K562 (cell line): ENCODE data around the gene MAPK13. TPM values are rescaled to one million over a fixed set of nuclear protein-coding genes. Genes with fewer than 3 reads are reported as not detected.
A peak's percentile ranks its signal among the peaks of the same experiment; 100 is the strongest.

ENCODE experiments used
- ATAC-seq: fragments of 200-7000 bp; cut with Tn5 transposase; 3 replicates; pipeline ENCODE4 v1.9.1; 2020; ENCODE audit warnings: moderate library complexity
- BruUV-seq: library from RNA; stranded (reverse); fragments of 400-500 nt; replicated peaks from 2 replicates; lab custom pipeline; 2021; lab: Mats Ljungman, UMichigan
- CTCF ChIA-PET: fragments of 300-600 bp; formaldehyde crosslinking; extraction: SDS; loops from one replicate; lab custom pipeline; 2021; ENCODE audit warnings: low intra/inter-chr PET ratio; lab: Yijun Ruan, JAX
- POLR2A ChIA-PET: fragments of 300-600, 350-650 bp; sonication (Branson Sonifier 250); formaldehyde crosslinking; extraction: SDS; loops from one replicate; lab custom pipeline; 2021; ENCODE audit warnings: antibody characterized with exemption, inconsistent platforms; lab: Yijun Ruan, JAX
- DNase-seq, 4 experiments: peaks; one replicate each; pipeline versions ENCODE4 v3.0.0 to v3.0.0-alpha.2; 2011 to 2018; ENCODE audit warnings: low spot score in 3 of 4, mixed read lengths in 3 of 4; ENCODE audit errors: extremely low read depth in 1 of 4
- FAIRE-seq: peaks from 2 replicates; lab custom pipeline; 2011; peaks lifted over from hg19 to GRCh38; lab: Jason Lieb, UNC
- H2AFZ ChIP-seq: 2 replicates; pipeline ENCODE4 v1.6.0; 2011; ENCODE audit warnings: low read depth, low read length, control low read depth, inconsistent platforms
- H3K27ac ChIP-seq: fragments of 200-600 bp; 3 replicates; pipeline ENCODE4 v1.8.0; 2011; ENCODE audit warnings: low read depth, mild to moderate bottlenecking, control low read depth, inconsistent platforms, low read length, moderate library complexity, mixed read lengths; ENCODE audit errors: extremely low read depth
- H3K27me3 ChIP-seq, 2 experiments: fragments of 300-600 bp in 1 of 2; 2 replicates in 1 of 2; 3 replicates in 1 of 2; pipeline versions ENCODE4 v1.6.0 to v1.8.0; 2011; ENCODE audit warnings: inconsistent platforms in 2 of 2, low read length in 2 of 2, mild to moderate bottlenecking in 1 of 2, mixed read lengths in 1 of 2, moderate library complexity in 1 of 2; ENCODE audit not compliant: control insufficient read depth in 2 of 2, insufficient read depth in 2 of 2
- H3K36me3 ChIP-seq: fragments of 300-600 bp; 3 replicates; pipeline ENCODE4 v1.8.0; 2011; ENCODE audit warnings: mild to moderate bottlenecking, low read length, inconsistent platforms; ENCODE audit not compliant: control insufficient read depth, insufficient read depth
- H3K4me1 ChIP-seq, 2 experiments: fragments of 200-600 bp in 1 of 2; replicated peaks in 1 of 2; 2 replicates in 1 of 2; 3 replicates in 1 of 2; pipeline versions ENCODE4 v1.5.1 to v1.8.0; 2011; ENCODE audit warnings: inconsistent platforms in 2 of 2, low read length in 2 of 2, mild to moderate bottlenecking in 1 of 2, mixed read lengths in 1 of 2, moderate library complexity in 1 of 2; ENCODE audit not compliant: control insufficient read depth in 2 of 2, insufficient read depth in 2 of 2
- H3K4me2 ChIP-seq: 2 replicates; pipeline ENCODE4 v1.6.1; 2011; ENCODE audit warnings: low read length, control low read depth, inconsistent platforms, mixed read lengths; ENCODE audit not compliant: insufficient read depth
- H3K4me3 ChIP-seq: fragments of 200-600 bp; sonication (generic), shearing (Covaris generic); 2 replicates; pipeline ENCODE4 v1.5.1; 2016; ENCODE audit warnings: control low read depth, inconsistent platforms
- H3K79me2 ChIP-seq: fragments of 200-600 bp; 3 replicates; pipeline ENCODE4 v1.8.0; 2011; ENCODE audit warnings: low read length, inconsistent platforms; ENCODE audit not compliant: control insufficient read depth, insufficient read depth
- H3K9ac ChIP-seq, 2 experiments: 2 replicates each; pipeline versions ENCODE4 v1.6.0 to v1.6.1; 2011; ENCODE audit warnings: low read depth in 2 of 2, low read length in 2 of 2, control low read depth in 1 of 2, inconsistent platforms in 1 of 2, mild to moderate bottlenecking in 1 of 2, mixed read lengths in 1 of 2; ENCODE audit not compliant: insufficient read depth in 1 of 2
- H3K9me1 ChIP-seq: one replicate; pipeline ENCODE4 v1.6.0; 2011; ENCODE audit warnings: inconsistent platforms, mild to moderate bottlenecking, low read length, moderate library complexity; ENCODE audit not compliant: control insufficient read depth, insufficient read depth
- H3K9me3 ChIP-seq: replicated peaks from 2 replicates; pipeline ENCODE4 v1.5.1; 2011; ENCODE audit warnings: low read depth, low read length, inconsistent platforms; ENCODE audit not compliant: control insufficient read depth, insufficient read depth
- H4K20me1 ChIP-seq: replicated peaks from 2 replicates; pipeline ENCODE4 v1.6.1; 2011; ENCODE audit warnings: low read length, inconsistent platforms, mixed read lengths; ENCODE audit not compliant: control insufficient read depth, insufficient read depth
- ARHGAP35 ChIP-seq: fragments of 450-650 bp; IDR thresholded peaks from 2 replicates; pipeline ENCODE4 v1.6.1; 2018; ENCODE audit not compliant: partially characterized antibody
- E2F8 ChIP-seq: fragments of 450-650 bp; IDR thresholded peaks from 2 replicates; pipeline ENCODE4 v1.7.1; 2018; ENCODE audit warnings: mild to moderate bottlenecking, low read depth; ENCODE audit not compliant: partially characterized antibody
- FOXA3 ChIP-seq, 2 experiments: fragments of 450-650 bp in 1 of 2; sonication (generic) in 1 of 2; formaldehyde crosslinking; IDR thresholded peaks in 1 of 2; conservative IDR thresholded peaks in 1 of 2; 2 replicates each; pipeline versions ENCODE4 v1.4.0 to v1.8.0; 2020 to 2022; ENCODE audit warnings: mild to moderate bottlenecking in 2 of 2, missing genetic modification reagents in 1 of 2
- HOMEZ ChIP-seq: fragments of 250-450 bp; sonication (Bioruptor Pico); IDR thresholded peaks from 2 replicates; pipeline ENCODE4 v1.4.0; 2020; ENCODE audit warnings: mild to moderate bottlenecking, moderate library complexity
- KDM1A ChIP-seq, 2 experiments: fragments of 450-650 bp; IDR thresholded peaks; 2 replicates each; pipeline ENCODE4 v1.6.1; 2016; ENCODE audit warnings: mild to moderate bottlenecking in 2 of 2
- MCM2 ChIP-seq: fragments of 450-650 bp; IDR thresholded peaks from 2 replicates; pipeline ENCODE4 v1.6.1; 2017; ENCODE audit warnings: low read depth, mild to moderate bottlenecking
- MEF2D ChIP-seq: conservative IDR thresholded peaks from 2 replicates; pipeline ENCODE4 v1.6.1; 2016; ENCODE audit warnings: low read depth, missing genetic modification characterization, missing compliant biosample characterization
- NCOA1 ChIP-seq: fragments of 450-650 bp; IDR thresholded peaks from 2 replicates; pipeline ENCODE4 v1.6.1; 2016; ENCODE audit warnings: low read depth
- PPARD ChIP-seq: fragments of 250-450 bp; sonication (Bioruptor Pico); IDR thresholded peaks from 2 replicates; pipeline ENCODE4 v1.8.0; 2022; ENCODE audit warnings: inconsistent platforms, mild to moderate bottlenecking, moderate library complexity
- ZNF217 ChIP-seq: sonication (generic); formaldehyde crosslinking; IDR thresholded peaks from 2 replicates; pipeline ENCODE4 v1.8.0; 2022; ENCODE audit warnings: mild to moderate bottlenecking, missing genetic modification reagents
- ZNF431 ChIP-seq: sonication (generic); formaldehyde crosslinking; IDR thresholded peaks from 2 replicates; pipeline ENCODE4 v1.8.0; 2022; ENCODE audit warnings: mild to moderate bottlenecking, missing genetic modification reagents
- WGBS: fragments of 100-300 bp; shearing (Covaris generic); methylation state at CpG from one replicate; pipeline ENCODE4 v1.1.6; 2016; ENCODE audit warnings: low coverage, mixed read lengths; ENCODE audit not compliant: insufficient coverage; ENCODE audit errors: missing lambda C conversion rate; 5-methylcytosine and 5-hydroxymethylcytosine counted together
- in situ Hi-C: fragments of 300-500 bp; cut with MboI; formaldehyde crosslinking; loops from 4 replicates; pipeline ENCODE4 v1.15.0; 2018; ENCODE audit warnings: inconsistent platforms, mixed read lengths
- intact Hi-C: fragments of 100-400 bp; cut with micrococcal nuclease; formaldehyde crosslinking; loops from 2 replicates; pipeline ENCODE4 v1.14.2; 2022
- polyA plus RNA-seq, 8 experiments: library from polyadenylated mRNA; depleted of rRNA in 4 of 8; stranded (reverse) in 5 of 8; unstranded in 3 of 8; fragments of >200 nt; fragmentation: Nextera tagmentation in 2 of 8; fragmentation: Illumina TruSeq in 1 of 8; extraction: Ambion mirVana in 2 of 8; extraction: Trizol in 1 of 8; gene quantifications; 2 replicates each; pipeline versions ENCODE4 v1.2.1 to v1.2.3, GENCODE V29; 2011 to 2014; ENCODE audit warnings: inconsistent platforms in 1 of 8, missing spikeins in 1 of 8
- total RNA-seq, 7 experiments: library from RNA; depleted of rRNA in 6 of 7; stranded (reverse); fragments of >200 nt in 6 of 7; fragmentation: Illumina TruSeq in 2 of 7; extraction: Trizol in 2 of 7; gene quantifications; 2 replicates each; pipeline versions ENCODE4 v1.2.1 to v1.2.3, GENCODE V29; 2011 to 2021; ENCODE audit warnings: low replicate concordance in 1 of 7

The MAPK13 gene
- total and polyA plus RNA-seq, 9 of the 15 experiments (the other 6 are each of a cell fraction or from before 2014, with no cell fraction given), result 0.03 to 2.3 (median 0.48) TPM; not detected in 1

- TF ChIP-seq FOXA3 (CRISPR knock-in tag; conservative IDR thresholded peaks at IDR 0.05 in 1 of 2, IDR thresholded peaks at IDR 0.05 in 1 of 2) (0 out of 4 replicates have a peak, but pooled peaks of 1 of the 2 experiments have one; percentile 51), MCM2 (no peak)
Observed at GRCh38 chr6:36122495-36123269, 7.6 kb upstream of the MAPK13 start (continued).

GRCh38 chr6:36123270-36124139 lies 6.8 kb upstream of the MAPK13 start:
- DNase-seq (peak; percentile 92 to 95 (median 94)), FAIRE-seq (peak; percentile 82), ATAC-seq (peak; percentile 87)
- in situ Hi-C loops (no loop called here), intact Hi-C loops (loop anchor here (2.0 kb wide), 2 partner anchors 73 to 237 kb away; partner anchors contain the start of gene BRPF3)
- Histone ChIP-seq H3K9me1 (peaks cover 3% of the 10 kb centered on the region), H3K4me2 (no peak overlapping the region), H3K9me3 (no peaks in the 10 kb centered on the region), H3K4me3 (no peak overlapping the region), H3K36me3 (no peaks in the 10 kb centered on the region), H3K27ac (0 out of 3 replicates have a peak overlapping the region, but pooled peaks have one; percentile 2), H3K27me3 (no peaks in the 10 kb centered on the region), H3K79me2 (no peaks in the 10 kb centered on the region), H2AFZ (peak overlapping the region; percentile 63), H4K20me1 (no peaks in the 10 kb centered on the region), H3K4me1 (peaks cover 55 to 69% of the 10 kb centered on the region in 2 experiments), H3K9ac (peak overlapping the region in 1 of 2 experiments; percentile 79; a peak in 2 of 4 replicates)
- ChIA-PET POLR2A (interaction anchor here (0.6 to 0.8 kb wide), 4 partner anchors 9 to 808 kb away, joined by 3 to 5 read pairs (median 3); no protein-coding TSS in a partner anchor), CTCF (interaction anchor here (0.9 to 1.5 kb wide), 4 partner anchors 72 to 237 kb away, joined by 3 to 7 read pairs (median 4); partner anchors contain the start of gene MAPK14)
- WGBS, result 62% methylated on average over 6 of the region's 10 CpGs
- BruUV-seq, result no TSS peak
- TF ChIP-seq HOMEZ (CRISPR knock-in tag) (no peak), ZNF217 (no peak), PPARD (CRISPR knock-in tag) (no peak), KDM1A (IDR thresholded peaks at IDR 0.05) (peak; percentile 9 to 42; a peak in 1 of 4 replicates), E2F8 (no peak), ZNF431 (CRISPR knock-in tag) (no peak), NCOA1 (no peak), ARHGAP35 (no peak), MEF2D (tag) (no peak)
